CD14-positive monocyte (primary cell): ENCODE measurements around the gene BRICD5. TPM values are rescaled to one million over a fixed set of nuclear protein-coding genes. Genes with fewer than 3 reads are reported as not detected.

ENCODE experiments used
- DNase-seq, 3 donors: peaks; one replicate each; pipeline ENCODE4 v3.0.0-alpha.2; 2011 to 2022
- H2AFZ ChIP-seq: 2 replicates; pipeline ENCODE4 v1.6.0; 2012; ENCODE audit warnings: mild to moderate bottlenecking, low read depth, low read length, inconsistent platforms; ENCODE audit not compliant: insufficient read depth, poor library complexity, severe bottlenecking
- H3K27ac ChIP-seq, 2 donors: 1 replicate in 1 of 2; 2 replicates in 1 of 2; pipeline ENCODE4 v1.5.1; 2012 to 2013; ENCODE audit warnings: low read length in 2 of 2, control low read depth in 1 of 2, inconsistent platforms in 1 of 2, low read depth in 1 of 2, mild to moderate bottlenecking in 1 of 2
- H3K27me3 ChIP-seq, 2 donors: one replicate each; pipeline versions ENCODE4 v1.6.0 to v1.6.1; 2011 to 2013; ENCODE audit warnings: low read length in 2 of 2; ENCODE audit not compliant: control insufficient read depth in 2 of 2, insufficient read depth in 2 of 2
- H3K36me3 ChIP-seq, 2 donors: replicated peaks in 1 of 2; 1 replicate in 1 of 2; 2 replicates in 1 of 2; pipeline versions ENCODE4 v1.5.1 to v1.6.1; 2012 to 2013; ENCODE audit warnings: low read length in 2 of 2, control low read depth in 1 of 2, inconsistent platforms in 1 of 2, mild to moderate bottlenecking in 1 of 2; ENCODE audit not compliant: insufficient read depth in 2 of 2, control insufficient read depth in 1 of 2
- H3K4me1 ChIP-seq, 2 donors: 1 replicate in 1 of 2; 2 replicates in 1 of 2; pipeline versions ENCODE4 v1.5.1 to v1.6.1; 2012 to 2013; ENCODE audit warnings: low read length in 2 of 2, control low read depth in 1 of 2, inconsistent platforms in 1 of 2, mild to moderate bottlenecking in 1 of 2, moderate library complexity in 1 of 2; ENCODE audit not compliant: insufficient read depth in 2 of 2, control insufficient read depth in 1 of 2
- H3K4me2 ChIP-seq: replicated peaks from 2 replicates; pipeline ENCODE3; 2012; ENCODE audit warnings: low read length, moderate library complexity, mild to moderate bottlenecking; ENCODE audit not compliant: poor library complexity, severe bottlenecking; ENCODE audit errors: extremely low read depth
- H3K4me3 ChIP-seq, 3 experiments: fragments of 200-600 bp in 1 of 3; sonication (generic) in 1 of 3; replicated peaks in 1 of 3; 1 replicate in 2 of 3; 2 replicates in 1 of 3; pipeline ENCODE4 v1.5.1; 2011 to 2013; ENCODE audit warnings: low read length in 3 of 3, mild to moderate bottlenecking in 3 of 3, control low read depth in 2 of 3, low read depth in 2 of 3, inconsistent platforms in 1 of 3, moderate library complexity in 1 of 3
- H3K79me2 ChIP-seq: 2 replicates; pipeline ENCODE4 v1.6.0; 2012; ENCODE audit warnings: mild to moderate bottlenecking, control low read depth, inconsistent platforms, low read length, moderate library complexity; ENCODE audit not compliant: insufficient read depth
- H3K9ac ChIP-seq: 2 replicates; pipeline ENCODE4 v1.6.0; 2017; ENCODE audit warnings: low read length, mild to moderate bottlenecking; ENCODE audit not compliant: insufficient read depth, poor library complexity, severe bottlenecking
- H3K9me3 ChIP-seq, 2 donors: replicated peaks in 1 of 2; 1 replicate in 1 of 2; 2 replicates in 1 of 2; pipeline versions ENCODE4 v1.5.1 to v1.6.1; 2012 to 2013; ENCODE audit warnings: low read length in 2 of 2, control low read depth in 1 of 2; ENCODE audit not compliant: control insufficient read depth in 1 of 2, insufficient read depth in 1 of 2
- H4K20me1 ChIP-seq: 2 replicates; pipeline ENCODE4 v1.6.0; 2012; ENCODE audit warnings: mild to moderate bottlenecking, low read length, control low read depth, moderate library complexity; ENCODE audit not compliant: insufficient read depth
- H3K27ac Mint-ChIP-seq, 7 donors: one replicate each; pipeline ENCODE4 v1.8.0; 2020; ENCODE audit warnings: mild to moderate bottlenecking in 7 of 7, mixed read lengths in 7 of 7, moderate library complexity in 6 of 7, inconsistent platforms in 2 of 7
- H3K27me3 Mint-ChIP-seq, 3 donors: one replicate each; pipeline ENCODE4 v1.8.0; 2021 to 2022; ENCODE audit warnings: low read depth in 3 of 3, mild to moderate bottlenecking in 3 of 3, mixed read lengths in 3 of 3, moderate library complexity in 3 of 3, inconsistent platforms in 1 of 3
- H3K36me3 Mint-ChIP-seq, 2 donors: one replicate each; pipeline ENCODE4 v1.8.0; 2020; ENCODE audit warnings: mixed read lengths in 2 of 2, inconsistent platforms in 1 of 2, mild to moderate bottlenecking in 1 of 2
- H3K4me1 Mint-ChIP-seq: one replicate; pipeline ENCODE4 v1.8.0; 2020; ENCODE audit warnings: mild to moderate bottlenecking, mixed read lengths
- H3K4me3 Mint-ChIP-seq, 2 donors: one replicate each; pipeline ENCODE4 v1.8.0; 2020; ENCODE audit warnings: mild to moderate bottlenecking in 2 of 2, mixed read lengths in 2 of 2, moderate library complexity in 1 of 2
- H3K9me3 Mint-ChIP-seq, 7 donors: one replicate each; pipeline ENCODE4 v1.8.0; 2020 to 2022; ENCODE audit warnings: mixed read lengths in 7 of 7, mild to moderate bottlenecking in 6 of 7, moderate library complexity in 6 of 7, inconsistent platforms in 2 of 7
- WGBS: methylation state at CpG from one replicate; pipeline ENCODE4 v1.1.5; 2013; ENCODE audit warnings: missing lambda C conversion rate; ENCODE audit not compliant: insufficient coverage; 5-methylcytosine and 5-hydroxymethylcytosine counted together
- intact Hi-C, 2 donors: fragments of 100-400 bp; cut with micrococcal nuclease; formaldehyde crosslinking; loops; one replicate each; pipeline versions ENCODE4 v1.15.0 to v1.15.1; 2023
- polyA plus RNA-seq, 3 donors: library from polyadenylated mRNA; depleted of rRNA in 1 of 3; unstranded in 2 of 3; stranded (reverse) in 1 of 3; fragments of 300-500 nt in 2 of 3; fragments of >200 nt in 1 of 3; fragmentation: Illumina TruSeq in 2 of 3; gene quantifications; 1 replicate in 2 of 3; 2 replicates in 1 of 3; pipeline ENCODE4 v1.2.3, GENCODE V29; 2012 to 2021
- TF ChIP-seq, protein P1 (sequence below): fragments of 200-600 bp; IDR thresholded peaks from one replicate; pipeline ENCODE4 v1.8.0; 2022; ENCODE audit warnings: antibody characterized with exemption, mild to moderate bottlenecking

BRICD5 gene
- polyA plus RNA-seq, 3 donors: 8.8 TPM; not detected in 2

DNA sequence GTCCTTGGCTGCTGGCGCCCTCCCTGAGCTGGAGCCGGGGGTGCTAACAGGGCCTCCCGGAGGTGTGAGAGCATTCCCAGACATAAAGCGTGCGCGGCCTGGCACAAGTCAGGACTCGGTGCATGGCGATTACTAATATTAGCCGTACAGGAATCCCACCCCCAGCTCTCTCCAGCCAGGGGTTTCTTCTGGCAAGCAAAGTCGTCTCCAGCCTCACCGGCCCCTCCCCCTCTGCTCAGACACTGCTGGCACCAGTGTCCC, 19.3 kb downstream of the BRICD5 start:
- Histone ChIP-seq H3K4me2 (no peak overlapping the region), H3K27me3 (peaks cover 17 to 26% of the 10 kb centered on the region in 2 donors), H3K4me3 (no peak overlapping the region), H4K20me1 (no peaks in the 10 kb centered on the region), H3K36me3 (no peaks in the 10 kb centered on the region), H3K9ac (no peak overlapping the region), H3K4me1 (peaks cover 3 to 7% of the 10 kb centered on the region in 2 donors), H3K9me3 (no peaks in the 10 kb centered on the region), H3K27ac (no peak overlapping the region), H2AFZ (no peak overlapping the region), H3K79me2 (no peaks in the 10 kb centered on the region)
- Mint-ChIP-seq H3K27ac (peak overlapping the region in 1 of 7 donors; percentile 32), H3K4me1 (peaks cover 4% of the 10 kb centered on the region), H3K27me3 (peaks cover 29 to 37% (median 35%) of the 10 kb centered on the region in 3 donors), H3K4me3 (no peak overlapping the region), H3K36me3 (no peaks in the 10 kb centered on the region), H3K9me3 (peaks cover 0 to 10% (median 0%) of the 10 kb centered on the region in 7 donors)
- TF ChIP-seq, protein P1, sequence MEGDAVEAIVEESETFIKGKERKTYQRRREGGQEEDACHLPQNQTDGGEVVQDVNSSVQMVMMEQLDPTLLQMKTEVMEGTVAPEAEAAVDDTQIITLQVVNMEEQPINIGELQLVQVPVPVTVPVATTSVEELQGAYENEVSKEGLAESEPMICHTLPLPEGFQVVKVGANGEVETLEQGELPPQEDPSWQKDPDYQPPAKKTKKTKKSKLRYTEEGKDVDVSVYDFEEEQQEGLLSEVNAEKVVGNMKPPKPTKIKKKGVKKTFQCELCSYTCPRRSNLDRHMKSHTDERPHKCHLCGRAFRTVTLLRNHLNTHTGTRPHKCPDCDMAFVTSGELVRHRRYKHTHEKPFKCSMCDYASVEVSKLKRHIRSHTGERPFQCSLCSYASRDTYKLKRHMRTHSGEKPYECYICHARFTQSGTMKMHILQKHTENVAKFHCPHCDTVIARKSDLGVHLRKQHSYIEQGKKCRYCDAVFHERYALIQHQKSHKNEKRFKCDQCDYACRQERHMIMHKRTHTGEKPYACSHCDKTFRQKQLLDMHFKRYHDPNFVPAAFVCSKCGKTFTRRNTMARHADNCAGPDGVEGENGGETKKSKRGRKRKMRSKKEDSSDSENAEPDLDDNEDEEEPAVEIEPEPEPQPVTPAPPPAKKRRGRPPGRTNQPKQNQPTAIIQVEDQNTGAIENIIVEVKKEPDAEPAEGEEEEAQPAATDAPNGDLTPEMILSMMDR: no peak
- 97% methylated on average over 11 of the region's 11 CpGs for WGBS
- intact Hi-C loops: no loop called here
- no peak for DNase-seq

DNA sequence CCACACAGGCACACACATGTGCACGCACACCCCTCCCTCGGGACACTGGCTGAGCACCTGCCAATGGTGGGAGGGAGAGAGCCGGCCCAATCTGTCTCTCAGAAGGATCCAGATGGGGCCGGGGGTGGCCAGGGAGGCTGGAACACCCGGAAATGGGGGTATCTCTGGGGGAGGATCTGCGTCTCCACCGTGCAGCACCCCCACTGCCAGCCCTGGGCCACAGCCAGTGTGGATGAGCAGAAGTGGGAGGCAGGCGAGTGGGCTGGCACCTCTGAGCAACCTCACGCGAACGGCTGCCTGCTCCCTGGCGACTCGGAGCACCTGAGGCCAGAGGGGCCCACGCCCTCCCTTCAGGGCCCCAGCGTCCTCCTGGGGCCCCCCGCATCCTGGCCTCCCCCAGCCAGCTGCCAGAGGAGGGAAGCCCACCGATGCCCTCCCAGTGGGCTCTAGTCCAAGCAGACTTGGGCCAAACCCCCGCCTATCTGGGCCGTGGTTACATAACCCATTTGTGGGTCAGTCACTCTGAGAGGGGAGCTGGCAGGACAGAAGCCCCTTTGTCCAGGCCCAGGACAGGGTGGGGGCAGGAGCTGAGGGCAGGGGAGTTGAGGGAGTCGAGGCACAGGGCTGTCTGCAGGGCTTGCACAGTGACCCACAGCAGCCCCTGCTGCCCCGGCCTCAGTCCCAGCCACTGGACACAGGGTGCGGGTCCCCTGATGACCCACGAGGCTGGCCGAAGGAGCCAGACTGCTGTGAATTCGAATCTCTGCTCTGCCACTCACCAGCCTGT, 19.8 kb downstream of the BRICD5 start:
- Histone ChIP-seq H3K79me2 (no peaks in the 10 kb centered on the region), H3K27me3 (peaks cover 16 to 26% of the 10 kb centered on the region in 2 donors), H3K27ac (no peak overlapping the region), H3K36me3 (no peaks in the 10 kb centered on the region), H3K4me2 (no peak overlapping the region), H3K4me3 (no peak overlapping the region), H3K9me3 (no peaks in the 10 kb centered on the region), H4K20me1 (no peaks in the 10 kb centered on the region), H3K9ac (no peak overlapping the region), H2AFZ (no peak overlapping the region), H3K4me1 (peaks cover 3 to 4% of the 10 kb centered on the region in 2 donors)
- Mint-ChIP-seq H3K36me3 (no peaks in the 10 kb centered on the region), H3K9me3 (peaks cover 0 to 10% (median 0%) of the 10 kb centered on the region in 7 donors), H3K4me3 (no peak overlapping the region), H3K4me1 (peaks cover 4% of the 10 kb centered on the region), H3K27me3 (peaks cover 29 to 37% (median 35%) of the 10 kb centered on the region in 3 donors), H3K27ac (no peak overlapping the region)
- DNase-seq: no peak
- intact Hi-C loops: no loop called here
- WGBS: 91% methylated on average over 23 of the region's 25 CpGs
- TF ChIP-seq, protein P1: no peak
